GM19193 (cell line): Measurements from ENCODE around the gene GNAL.

Source experiments
- POLR2A ChIP-seq: IDR thresholded peaks from 4 replicates; pipeline ENCODE4 v1.6.1; 2011; ENCODE audit not compliant: insufficient read depth, insufficient read length; ENCODE audit errors: extremely low read depth

GNAL gene

GRCh38 chr18:11695736-11696135, 6.7 kb downstream of the GNAL start:
- TF ChIP-seq POLR2A, result no peak

DNA sequence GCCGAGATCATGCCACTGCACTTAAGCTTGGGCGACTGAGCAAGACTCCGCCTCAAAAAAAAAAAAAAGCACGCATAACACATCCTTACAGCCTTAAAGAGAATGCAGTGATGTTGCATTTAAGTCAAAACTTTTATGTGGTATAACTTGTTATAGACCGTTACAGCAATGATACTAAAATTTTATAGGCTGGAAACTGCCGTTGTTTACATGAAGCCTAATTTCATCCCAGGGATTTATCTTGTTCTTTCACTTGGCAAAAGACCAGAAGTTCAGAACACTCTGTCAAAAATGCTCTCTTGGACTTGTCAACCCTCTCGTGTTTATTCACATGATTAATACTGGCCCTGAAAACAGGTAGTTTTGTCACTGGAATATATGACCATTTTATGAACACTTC, 7.4 kb downstream of the GNAL start:
- no peak for TF ChIP-seq POLR2A

DNA sequence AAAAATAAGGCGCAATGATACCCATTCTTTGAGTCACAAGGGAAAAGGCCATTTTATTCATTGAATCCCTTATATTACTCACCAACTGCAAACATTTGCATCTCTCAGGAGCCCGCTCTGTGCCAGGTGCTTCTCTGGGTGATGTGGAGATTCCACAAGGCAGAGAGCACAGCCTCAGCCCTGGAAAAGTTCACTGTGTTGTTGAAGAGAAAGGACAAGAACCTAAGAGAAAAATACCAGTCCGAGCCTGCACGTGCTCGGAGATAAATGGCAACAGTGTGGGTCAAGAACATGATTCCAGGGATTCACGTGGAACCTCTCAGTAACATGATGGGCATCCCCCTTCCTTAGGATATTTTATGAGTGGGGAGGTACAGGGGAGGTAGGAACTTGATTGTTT, 11.8 kb downstream of the GNAL start:
- no peak for TF ChIP-seq POLR2A

- no peak for TF ChIP-seq POLR2A
Observed at GRCh38 chr18:11710578-11710977, 21.5 kb downstream of the GNAL start.

- TF ChIP-seq POLR2A, result no peak
Observed at GRCh38 chr18:11713756-11714155, 24.7 kb downstream of the GNAL start.

DNA sequence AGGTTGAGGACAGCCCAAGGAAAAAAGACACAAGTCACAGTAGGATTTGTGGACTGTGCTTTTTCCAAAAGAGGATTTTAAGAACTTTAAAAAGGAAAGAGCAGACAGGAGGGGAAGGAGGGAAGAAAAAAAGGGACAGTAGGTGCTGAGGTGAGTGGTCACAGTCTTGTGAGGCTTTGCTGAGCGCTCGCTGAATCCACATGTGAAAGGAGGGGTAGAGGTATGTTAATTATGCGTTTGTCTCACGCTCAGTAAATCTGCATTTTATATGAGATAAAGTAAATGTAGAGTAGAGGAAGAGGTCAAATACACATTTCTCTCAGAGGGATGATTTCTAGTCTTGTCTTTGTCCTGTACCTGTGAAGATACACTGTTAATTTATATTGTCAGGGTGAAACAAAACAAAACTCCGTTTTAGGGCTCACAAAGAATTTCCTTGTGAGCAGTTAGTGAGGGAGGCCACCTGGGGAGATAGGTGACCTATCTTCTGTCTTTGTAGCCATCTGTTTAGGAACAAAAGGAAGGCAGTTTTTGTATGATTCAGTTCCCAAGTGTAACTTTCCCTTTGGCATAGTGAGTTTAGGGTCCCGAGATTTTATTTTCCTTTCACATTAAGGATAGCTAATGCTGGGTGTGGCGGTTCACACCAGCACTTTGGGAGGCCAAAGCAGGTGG, 25.3 kb downstream of the GNAL start:
- TF ChIP-seq POLR2A, result no peak

DNA sequence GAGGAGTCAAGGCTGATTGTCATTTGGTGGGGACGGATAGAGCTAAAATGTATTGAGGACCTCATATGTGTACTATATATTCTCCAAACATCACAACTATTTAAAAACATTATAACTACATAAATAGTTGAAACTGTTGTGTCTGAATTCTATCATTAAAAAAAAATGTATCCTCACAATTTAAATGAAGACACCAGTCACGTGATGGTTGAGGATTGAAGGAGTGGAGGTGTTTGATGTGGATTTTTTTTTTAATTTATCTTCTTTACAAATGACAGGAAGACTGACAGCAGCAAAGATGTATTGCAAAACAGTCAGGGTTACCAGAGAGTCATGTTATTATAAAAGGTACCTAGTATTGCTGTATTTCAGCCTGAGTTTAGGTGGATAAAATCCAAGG, 30.0 kb downstream of the GNAL start:
- TF ChIP-seq POLR2A, result no peak

GRCh38 chr18:11719621-11720020, 30.6 kb downstream of the GNAL start:
- TF ChIP-seq POLR2A, result no peak

GRCh38 chr18:11721720-11722119, 32.7 kb downstream of the GNAL start:
- TF ChIP-seq POLR2A, result no peak

GRCh38 chr18:11724781-11725180, 35.7 kb downstream of the GNAL start:
- TF ChIP-seq POLR2A, result no peak

GRCh38 chr18:11726556-11726955, 37.5 kb downstream of the GNAL start:
- TF ChIP-seq POLR2A, result no peak

GRCh38 chr18:11728249-11728648, 39.2 kb downstream of the GNAL start:
- no peak for TF ChIP-seq POLR2A

GRCh38 chr18:11729556-11729955, 40.5 kb downstream of the GNAL start:
- no peak for TF ChIP-seq POLR2A

DNA sequence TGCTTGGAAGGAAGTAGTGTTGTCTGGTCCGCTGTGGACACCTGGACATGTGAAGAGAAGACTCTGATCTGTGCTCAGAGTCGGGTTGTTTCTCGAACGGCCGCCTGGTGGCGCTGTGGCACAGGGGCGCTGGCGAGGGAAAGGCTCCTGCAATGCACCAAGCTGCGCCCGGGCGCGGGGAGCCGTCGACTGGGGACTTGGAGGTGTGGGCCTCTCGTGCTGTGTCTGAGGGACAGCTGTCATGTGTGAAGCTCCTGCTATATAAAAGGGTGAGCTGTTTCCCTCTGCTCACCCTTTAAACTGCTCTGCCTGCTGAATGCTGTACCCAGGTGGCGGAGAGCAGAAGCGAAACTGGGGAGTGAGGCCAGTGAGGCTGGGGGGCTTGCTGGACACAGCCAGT, 44.0 kb downstream of the GNAL start:
- no peak for TF ChIP-seq POLR2A

DNA sequence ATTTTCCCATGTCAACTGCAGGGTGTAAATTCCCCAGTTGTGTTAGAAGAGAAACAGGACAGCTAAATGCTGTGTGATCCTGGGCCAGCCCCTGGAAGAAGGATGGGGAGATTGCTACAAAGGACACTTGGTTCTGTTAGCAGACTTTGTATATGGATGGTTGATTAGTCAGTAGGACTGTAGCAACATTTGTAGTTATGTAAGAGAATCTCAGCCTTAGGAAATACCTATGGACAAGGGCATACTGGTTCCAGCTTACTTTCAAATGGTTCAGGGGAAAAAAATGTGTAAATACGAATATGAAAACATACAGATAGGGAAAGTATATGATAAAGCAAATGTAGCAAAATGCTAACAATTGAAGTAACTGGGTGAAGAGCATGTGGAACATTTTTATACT, 47.6 kb downstream of the GNAL start:
- no peak for TF ChIP-seq POLR2A

- no peak for TF ChIP-seq POLR2A
Observed at GRCh38 chr18:11739893-11740292, 50.8 kb downstream of the GNAL start.

DNA sequence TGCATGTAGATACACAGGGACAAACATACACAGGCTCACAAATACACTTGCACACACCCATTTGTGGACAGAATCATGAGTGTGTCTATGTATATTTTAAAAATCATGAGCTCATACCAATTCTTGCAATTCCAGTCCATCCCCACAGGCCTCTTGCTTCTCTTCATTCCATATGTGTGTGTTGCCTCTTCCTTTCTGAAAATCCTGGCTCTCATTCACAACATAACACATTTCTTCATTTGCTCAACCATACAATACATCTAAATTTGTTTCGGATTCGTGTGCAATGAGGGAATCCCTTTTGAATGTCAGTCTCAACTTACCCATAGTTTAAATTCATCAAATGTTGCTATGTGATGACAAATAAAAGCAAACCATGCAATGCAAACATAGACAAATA, 51.4 kb downstream of the GNAL start:
- no peak for TF ChIP-seq POLR2A
